ENCODE data around the gene SLC6A9.

SLC6A9 gene

GRCh38 chr1:44008259-44008658 is 23.0 kb downstream of the SLC6A9 start:
- no peak for DNase-seq (ENCODE audit: low read depth in 3 of 3, low spot score in 1 of 3)

DNA sequence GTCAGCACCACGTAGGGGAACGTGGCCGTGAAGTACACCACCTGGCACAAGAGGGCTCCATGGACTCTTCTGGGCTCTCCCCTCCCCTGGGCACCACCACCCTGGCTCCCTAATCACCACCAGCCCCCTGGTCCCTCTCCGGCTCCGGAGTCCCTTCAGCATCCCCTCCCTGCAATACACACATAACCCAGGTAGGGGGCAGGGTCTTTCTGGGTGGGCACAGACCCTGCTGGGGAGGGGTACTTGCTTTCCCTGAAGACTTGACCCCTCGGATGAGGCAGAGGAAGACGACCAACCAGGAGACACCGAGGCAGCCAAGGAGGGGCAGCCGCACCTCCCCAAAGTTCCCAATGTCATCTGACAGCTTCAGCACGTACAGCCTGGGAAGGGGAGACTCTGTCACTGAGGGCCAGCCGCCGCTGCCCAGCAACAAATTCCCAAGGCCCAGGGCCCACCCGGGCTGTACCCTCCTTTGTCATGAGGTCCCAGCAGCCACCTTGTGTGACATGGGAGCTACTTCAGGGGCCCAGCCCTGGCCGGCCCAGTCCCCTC is 28.6 kb downstream of the SLC6A9 start:
- no peak for DNase-seq (ENCODE audit: low read depth in 3 of 3, low spot score in 1 of 3)

DNA sequence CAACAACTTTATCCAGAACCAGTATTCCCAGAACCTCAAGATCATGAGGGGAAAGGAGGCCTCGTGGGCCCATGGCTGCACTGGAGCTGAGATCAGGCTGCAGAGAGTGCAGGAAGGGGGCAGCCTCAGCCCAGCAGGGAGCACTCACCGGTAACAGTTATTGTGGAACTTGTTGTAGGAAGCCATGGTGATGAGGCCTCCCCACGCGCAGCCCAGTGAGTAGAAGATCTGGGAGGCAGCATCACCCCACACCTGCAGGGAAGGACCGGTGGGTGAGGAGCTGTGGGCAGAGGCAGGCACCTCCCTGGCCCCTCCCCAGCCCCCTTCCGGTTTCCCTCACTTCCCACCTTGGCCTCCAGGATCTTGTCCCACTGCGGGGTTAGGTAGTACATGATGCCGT is 29.1 kb downstream of the SLC6A9 start:
- DNase-seq (ENCODE audit: low read depth in 3 of 3, low spot score in 1 of 3) = no peak

GRCh38 chr1:44000122-44000665 is 31.1 kb downstream of the SLC6A9 start:
- no peak for DNase-seq (ENCODE audit: low read depth in 3 of 3, low spot score in 1 of 3)

GRCh38 chr1:43999455-43999854 is 31.8 kb downstream of the SLC6A9 start:
- DNase-seq (ENCODE audit: low read depth in 3 of 3, low spot score in 1 of 3) = no peak

GRCh38 chr1:43998000-43998378 is 33.3 kb downstream of the SLC6A9 start:
- DNase-seq (ENCODE audit: low read depth in 3 of 3, low spot score in 1 of 3) = no peak

- no peak for DNase-seq (ENCODE audit: low read depth in 3 of 3, low spot score in 1 of 3)
These were observed 33.8 kb downstream of the SLC6A9 start for GRCh38 chr1:43997295-43997999.

- no peak for DNase-seq (ENCODE audit: low read depth in 3 of 3, low spot score in 1 of 3)
These were observed 34.5 kb downstream of the SLC6A9 start for GRCh38 chr1:43996733-43997115.

DNA sequence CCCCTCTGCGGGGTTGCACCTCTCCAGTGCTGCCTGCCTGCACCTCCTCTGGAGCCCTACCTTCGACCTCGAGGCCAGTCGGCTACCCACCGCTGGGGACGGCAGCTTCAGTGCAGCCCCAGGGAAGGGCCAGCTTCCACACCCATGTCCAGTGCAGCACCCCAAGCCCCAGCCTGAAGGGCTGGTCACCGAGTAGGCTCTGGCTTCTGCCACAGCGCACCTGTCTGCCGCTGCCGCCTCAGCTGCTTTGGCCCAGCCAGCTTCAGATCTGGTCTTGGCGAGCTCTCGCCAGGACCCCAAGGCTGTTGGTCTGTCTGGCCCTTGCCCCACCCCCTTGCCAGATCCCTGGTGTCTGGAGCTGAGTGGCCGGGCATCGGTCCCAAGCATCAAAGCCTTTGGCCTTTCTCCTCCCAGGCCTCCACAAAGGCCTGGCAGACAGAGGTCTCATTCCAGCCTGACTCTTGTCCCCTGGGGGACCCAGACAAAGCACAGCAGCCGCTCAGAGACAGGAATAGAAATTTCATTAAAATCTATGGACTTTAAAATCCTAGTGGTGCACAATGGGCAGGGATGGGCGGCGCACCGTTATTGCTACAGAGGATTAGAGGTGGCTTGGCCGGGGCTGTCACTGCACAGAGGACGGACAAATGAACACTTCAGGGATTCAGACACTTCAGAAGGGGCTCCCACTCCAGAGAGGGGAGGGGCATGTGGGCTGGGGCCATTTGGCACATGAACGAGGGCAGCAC is 35.1 kb downstream of the SLC6A9 start:
- no peak for DNase-seq (ENCODE audit: low read depth in 3 of 3, low spot score in 1 of 3)

- no peak for DNase-seq (ENCODE audit: low read depth in 3 of 3, low spot score in 1 of 3)
These were observed 36.2 kb downstream of the SLC6A9 start for GRCh38 chr1:43994794-43995790.

DNA sequence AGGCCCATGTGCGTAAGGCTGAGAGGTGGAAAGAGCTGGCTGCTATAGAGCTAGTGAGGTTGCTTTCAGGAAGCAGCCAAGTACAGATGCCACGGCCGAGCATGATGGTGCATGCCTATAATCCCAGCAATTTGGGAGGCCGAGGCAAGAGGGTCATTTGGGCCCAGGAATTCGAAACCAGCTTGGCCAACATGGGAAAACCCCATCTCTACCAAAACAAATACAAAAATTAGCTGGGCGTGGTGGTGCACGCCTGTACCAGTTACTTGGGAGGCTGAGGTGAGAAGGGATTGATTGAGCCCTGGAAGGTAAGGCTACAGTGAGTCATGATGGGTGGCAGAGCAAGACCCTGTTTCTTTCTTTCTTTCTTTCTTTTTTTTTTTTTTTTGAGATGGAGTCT is 37.2 kb downstream of the SLC6A9 start:
- DNase-seq (ENCODE audit: low read depth in 3 of 3, low spot score in 1 of 3) = no peak

GRCh38 chr1:43993206-43993914 is 37.9 kb downstream of the SLC6A9 start:
- DNase-seq (ENCODE audit: low read depth in 3 of 3, low spot score in 1 of 3) = no peak

DNA sequence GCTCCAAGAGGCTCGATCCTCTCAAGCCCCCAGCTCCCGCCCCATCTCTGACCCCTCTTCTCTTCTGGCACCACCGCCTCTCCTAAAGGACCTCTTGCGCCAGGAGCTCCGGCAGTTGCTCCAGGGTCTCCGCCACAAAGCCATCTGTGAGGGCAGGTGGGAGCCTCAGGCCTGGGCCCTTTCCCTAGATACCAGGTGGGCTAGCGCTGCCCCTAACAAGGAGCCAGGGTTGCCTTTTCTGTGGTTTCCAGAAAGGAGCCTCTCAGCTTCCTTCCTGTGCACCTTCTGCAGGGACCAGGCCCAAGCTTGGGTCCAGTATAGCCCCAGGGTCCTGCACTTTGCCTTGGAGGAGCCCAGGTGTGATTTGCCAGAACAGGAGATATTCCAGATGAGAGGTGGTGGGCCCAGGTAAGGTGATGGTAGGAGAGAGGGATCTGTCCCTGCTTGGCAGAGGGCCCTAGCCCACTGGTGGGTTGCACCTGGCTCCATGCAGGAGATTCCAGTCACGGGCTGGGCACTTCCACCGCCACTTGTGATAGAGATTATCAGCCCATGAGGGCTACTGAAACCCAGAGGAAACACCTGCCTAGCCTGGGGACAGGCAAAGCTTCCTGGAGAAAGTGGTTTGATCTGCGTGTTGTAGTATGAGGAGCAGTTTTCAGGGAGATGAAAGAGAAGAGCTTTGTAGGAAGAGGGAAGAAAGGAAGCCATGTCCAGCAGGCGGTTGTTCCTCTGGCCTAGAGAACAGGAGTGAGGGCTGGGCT is 38.8 kb downstream of the SLC6A9 start:
- no peak for DNase-seq (ENCODE audit: low read depth in 3 of 3, low spot score in 1 of 3)

GRCh38 chr1:43991476-43992231 is 39.6 kb downstream of the SLC6A9 start, which contains the start of gene CCDC24:
TSS of gene CCDC24 (plus strand) at chr1:43991599. CDS start at chr1:43991879, 280 bp downstream.
- peak in 2 of 3 donors; percentile 43 to 65 for DNase-seq (ENCODE audit: low read depth in 3 of 3, low spot score in 1 of 3)

DNA sequence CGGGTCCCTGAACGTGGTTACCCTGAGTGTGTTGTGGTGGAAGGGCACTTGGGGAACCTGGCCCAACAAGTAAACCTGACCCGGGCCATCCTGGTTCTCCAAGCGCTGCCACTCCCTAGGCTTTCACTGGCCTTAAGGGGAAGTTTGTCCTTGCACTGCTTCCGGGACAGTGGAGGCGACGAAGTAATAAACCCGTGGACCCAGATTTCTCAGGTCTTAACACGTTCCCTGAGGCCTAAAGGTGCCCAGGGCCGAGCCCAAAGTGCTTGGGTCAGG is 40.1 kb downstream of the SLC6A9 start:
- no peak for DNase-seq (ENCODE audit: low read depth in 3 of 3, low spot score in 1 of 3)

- no peak for DNase-seq (ENCODE audit: low read depth in 3 of 3, low spot score in 1 of 3)
These were observed 40.7 kb downstream of the SLC6A9 start for GRCh38 chr1:43990271-43991199.

GRCh38 chr1:43987159-43987902 is 43.9 kb downstream of the SLC6A9 start:
- no peak for DNase-seq (ENCODE audit: low read depth in 3 of 3, low spot score in 1 of 3)
